MCF 10A (cell line): Measurements from ENCODE around the gene DHRS2. TPM values are rescaled to one million over a fixed set of nuclear protein-coding genes. Genes with fewer than 3 reads are reported as not detected.

Experiments used
- BruUV-seq: library from RNA; stranded (reverse); fragments of 400-500 nt; replicated peaks from 2 replicates; lab custom pipeline; 2021; lab: Mats Ljungman, UMichigan
- CTCF ChIA-PET: fragments of 300-600 bp; sonication (Branson Sonifier 250); formaldehyde crosslinking; extraction: SDS; loops from one replicate; lab custom pipeline; 2021; ENCODE audit warnings: antibody characterized with exemption, inconsistent platforms; lab: Yijun Ruan, JAX
- POLR2A ChIA-PET: fragments of 300-600, 350-650 bp; sonication (Branson Sonifier 250); formaldehyde crosslinking; extraction: SDS; loops from one replicate; lab custom pipeline; 2020; ENCODE audit warnings: antibody characterized with exemption, inconsistent platforms; lab: Yijun Ruan, JAX
- DNase-seq: peaks from one replicate; pipeline ENCODE4 v3.0.0-alpha.2; 2018; ENCODE audit not compliant: unreplicated experiment
- H3K27ac Mint-ChIP-seq: one replicate; pipeline ENCODE4 v1.8.0; 2022; ENCODE audit warnings: mild to moderate bottlenecking, low read depth, mixed read lengths; ENCODE audit not compliant: unreplicated experiment
- H3K27me3 Mint-ChIP-seq: one replicate; pipeline ENCODE4 v1.8.0; 2022; ENCODE audit warnings: mixed read lengths; ENCODE audit not compliant: insufficient read depth, unreplicated experiment
- H3K36me3 Mint-ChIP-seq: one replicate; pipeline ENCODE4 v1.8.0; 2022; ENCODE audit warnings: mild to moderate bottlenecking, moderate library complexity, mixed read lengths; ENCODE audit not compliant: insufficient read depth, unreplicated experiment
- H3K4me1 Mint-ChIP-seq: one replicate; pipeline ENCODE4 v1.8.0; 2022; ENCODE audit warnings: mixed read lengths; ENCODE audit not compliant: insufficient read depth, unreplicated experiment
- H3K4me3 Mint-ChIP-seq: one replicate; pipeline ENCODE4 v1.8.0; 2022; ENCODE audit warnings: mild to moderate bottlenecking, moderate library complexity, mixed read lengths; ENCODE audit not compliant: unreplicated experiment
- H3K9me3 Mint-ChIP-seq: one replicate; pipeline ENCODE4 v1.8.0; 2022; ENCODE audit warnings: mixed read lengths; ENCODE audit not compliant: unreplicated experiment
- intact Hi-C: fragments of 100-400 bp; cut with micrococcal nuclease; formaldehyde crosslinking; loops from 2 replicates; pipeline ENCODE4 v1.14.1; 2022
- total RNA-seq: library from RNA; stranded (reverse); gene quantifications from 2 replicates; pipeline ENCODE4 v1.2.3, GENCODE V29; 2022
- TF ChIP-seq, protein P1 (sequence below): fragments of 200-600 bp; IDR thresholded peaks from one replicate; pipeline ENCODE4 v1.8.0; 2022; ENCODE audit warnings: antibody characterized with exemption, mild to moderate bottlenecking; ENCODE audit not compliant: unreplicated experiment

The DHRS2 gene
- total RNA-seq, 1 experiment from 2014 or later: 1.1 TPM

DNA sequence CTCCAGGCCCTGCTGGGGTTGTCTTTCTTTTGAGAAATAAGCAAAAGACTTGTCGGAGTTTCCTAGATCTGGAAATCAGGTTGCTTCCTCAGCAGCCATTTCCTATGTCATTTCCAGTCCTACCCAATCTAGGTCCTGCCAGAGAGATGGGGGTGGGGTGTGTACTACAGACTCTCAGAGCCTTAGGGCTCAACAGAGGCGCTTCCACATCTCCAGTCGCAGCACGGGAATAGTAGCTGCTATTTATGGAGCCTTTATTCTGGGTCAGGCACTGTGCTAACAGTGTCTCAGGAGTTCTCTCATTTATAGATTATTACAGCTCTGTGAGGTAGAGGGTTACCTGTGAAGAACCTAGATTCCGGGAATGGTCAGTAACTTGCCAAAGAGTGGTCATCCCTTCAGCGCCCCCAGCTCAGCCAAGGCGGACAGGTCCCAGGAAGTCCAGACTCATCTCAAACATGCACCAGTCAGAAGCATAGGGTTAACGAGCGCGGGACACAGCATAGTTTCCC is 21.9 kb downstream of the DHRS2 start:
- ChIA-PET CTCF (interaction anchor here (0.7 to 1.4 kb wide), 4 partner anchors 10 to 253 kb away, joined by 3 to 4 read pairs (median 3); no protein-coding TSS in a partner anchor), POLR2A (interaction anchor here (0.5 kb wide), 1 partner anchor 246 kb away, joined by 3 read pairs; no protein-coding TSS in a partner anchor)
- intact Hi-C loops: no loop called here
- TF ChIP-seq, protein P1, sequence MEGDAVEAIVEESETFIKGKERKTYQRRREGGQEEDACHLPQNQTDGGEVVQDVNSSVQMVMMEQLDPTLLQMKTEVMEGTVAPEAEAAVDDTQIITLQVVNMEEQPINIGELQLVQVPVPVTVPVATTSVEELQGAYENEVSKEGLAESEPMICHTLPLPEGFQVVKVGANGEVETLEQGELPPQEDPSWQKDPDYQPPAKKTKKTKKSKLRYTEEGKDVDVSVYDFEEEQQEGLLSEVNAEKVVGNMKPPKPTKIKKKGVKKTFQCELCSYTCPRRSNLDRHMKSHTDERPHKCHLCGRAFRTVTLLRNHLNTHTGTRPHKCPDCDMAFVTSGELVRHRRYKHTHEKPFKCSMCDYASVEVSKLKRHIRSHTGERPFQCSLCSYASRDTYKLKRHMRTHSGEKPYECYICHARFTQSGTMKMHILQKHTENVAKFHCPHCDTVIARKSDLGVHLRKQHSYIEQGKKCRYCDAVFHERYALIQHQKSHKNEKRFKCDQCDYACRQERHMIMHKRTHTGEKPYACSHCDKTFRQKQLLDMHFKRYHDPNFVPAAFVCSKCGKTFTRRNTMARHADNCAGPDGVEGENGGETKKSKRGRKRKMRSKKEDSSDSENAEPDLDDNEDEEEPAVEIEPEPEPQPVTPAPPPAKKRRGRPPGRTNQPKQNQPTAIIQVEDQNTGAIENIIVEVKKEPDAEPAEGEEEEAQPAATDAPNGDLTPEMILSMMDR: no peak
- Mint-ChIP-seq H3K4me1 (no peaks in the 10 kb centered on the region), H3K27me3 (peaks cover 45% of the 10 kb centered on the region), H3K9me3 (no peaks in the 10 kb centered on the region), H3K4me3 (no peak overlapping the region), H3K36me3 (no peaks in the 10 kb centered on the region), H3K27ac (no peak overlapping the region)
- DNase-seq: no peak
- BruUV-seq: no TSS peak

DNA sequence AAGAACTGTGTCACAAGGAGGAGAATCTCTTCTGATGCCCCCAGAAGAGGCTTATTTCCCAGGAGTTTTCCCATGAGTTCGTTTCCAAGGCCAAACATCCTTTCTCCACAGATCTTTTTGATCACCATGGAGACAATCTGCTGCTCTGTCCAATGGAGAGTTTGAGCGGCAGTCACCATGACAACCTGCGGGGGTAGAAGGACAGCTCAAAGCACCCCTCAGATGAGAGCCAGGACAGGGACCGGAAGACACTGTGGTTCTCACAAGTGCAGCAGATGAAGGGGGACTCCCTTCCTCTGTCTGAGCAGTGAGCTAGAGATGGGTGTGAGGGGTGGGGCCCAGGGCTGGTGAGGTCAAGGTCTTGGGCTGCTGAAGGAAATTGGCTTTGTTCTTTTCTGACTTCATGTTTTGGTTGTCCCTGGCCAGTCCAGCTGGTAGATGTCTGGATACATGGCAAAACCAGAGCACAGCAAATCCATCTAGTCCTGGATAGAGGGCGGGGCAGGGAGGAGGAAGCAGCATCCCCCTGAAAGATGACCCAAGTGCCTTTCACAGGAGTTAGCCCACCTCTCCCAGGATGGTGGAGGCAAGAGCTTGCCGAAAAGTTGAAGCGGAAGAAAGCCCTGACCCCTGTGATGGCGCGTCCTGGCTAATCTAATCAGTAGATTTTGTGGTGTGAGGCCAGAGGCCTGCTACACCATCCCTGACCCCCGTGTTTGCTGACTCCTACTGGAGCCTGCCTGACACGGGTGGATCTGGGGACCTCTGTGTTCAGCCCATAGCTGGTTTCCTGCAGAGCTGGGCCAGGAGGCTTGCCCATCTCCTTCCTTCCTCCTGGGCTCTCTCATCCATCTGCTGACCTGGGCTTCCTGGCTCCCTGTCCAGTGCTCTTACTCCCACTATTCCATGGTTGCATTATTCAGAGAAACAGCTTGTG is 24.4 kb downstream of the DHRS2 start:
- no peaks in the 10 kb centered on the region for H3K4me1 Mint-ChIP-seq
- no peak overlapping the region for H3K27ac Mint-ChIP-seq
- intact Hi-C loops: no loop called here
- no peak overlapping the region for H3K4me3 Mint-ChIP-seq
- H3K9me3 Mint-ChIP-seq: no peaks in the 10 kb centered on the region
- H3K27me3 Mint-ChIP-seq: peaks cover 63% of the 10 kb centered on the region
- CTCF ChIA-PET: interaction anchor here (0.7 to 2.2 kb wide), 4 partner anchors 29 to 250 kb away, joined by 3 to 8 read pairs (median 5); no protein-coding TSS in a partner anchor
- no peak for DNase-seq
- BruUV-seq: no TSS peak
- POLR2A ChIA-PET: no interaction called here
- H3K36me3 Mint-ChIP-seq: no peaks in the 10 kb centered on the region
- TF ChIP-seq, protein P1: no peak

- Mint-ChIP-seq H3K36me3 (no peaks in the 10 kb centered on the region), H3K9me3 (no peaks in the 10 kb centered on the region), H3K27ac (no peak overlapping the region), H3K4me1 (no peaks in the 10 kb centered on the region), H3K27me3 (peaks cover 64% of the 10 kb centered on the region), H3K4me3 (no peak overlapping the region)
- intact Hi-C loops: no loop called here
- ChIA-PET CTCF (interaction anchor here (0.7 to 2.2 kb wide), 3 partner anchors 29 to 249 kb away, joined by 3 to 8 read pairs (median 5); no protein-coding TSS in a partner anchor), POLR2A (no interaction called here)
- TF ChIP-seq, protein P1: no peak
- DNase-seq: no peak
- no TSS peak for BruUV-seq
Measured at GRCh38 chr14:23661542-23661941, 25.4 kb downstream of the DHRS2 start.

DNA sequence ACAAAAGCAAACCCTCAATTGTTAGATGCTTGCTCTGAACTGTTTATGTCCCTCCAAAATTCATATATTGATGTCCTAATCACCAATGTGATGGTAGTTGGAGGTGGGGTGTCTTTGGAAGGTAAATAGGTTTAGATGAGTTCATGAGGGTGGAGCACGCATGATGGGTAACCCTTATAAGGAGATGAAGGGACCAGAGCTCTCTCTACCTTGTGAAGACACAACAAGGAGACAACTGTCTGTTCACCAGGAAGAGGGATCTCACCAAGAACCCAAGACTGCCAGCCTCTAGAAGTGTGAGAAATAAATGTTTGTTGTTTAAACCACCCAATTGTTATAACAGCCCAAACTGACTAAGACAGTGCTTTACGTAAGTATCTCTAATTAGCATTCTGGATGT is 27.0 kb downstream of the DHRS2 start:
- ChIA-PET POLR2A (no interaction called here), CTCF (interaction anchor here (0.7 to 1.7 kb wide), 4 partner anchors 30 to 267 kb away, joined by 3 to 5 read pairs (median 3); no protein-coding TSS in a partner anchor)
- H3K36me3 Mint-ChIP-seq: no peaks in the 10 kb centered on the region
- no peaks in the 10 kb centered on the region for H3K9me3 Mint-ChIP-seq
- intact Hi-C loops: no loop called here
- H3K27ac Mint-ChIP-seq: no peak overlapping the region
- H3K4me3 Mint-ChIP-seq: no peak overlapping the region
- no peak for DNase-seq
- no TSS peak for BruUV-seq
- peaks cover 74% of the 10 kb centered on the region for H3K27me3 Mint-ChIP-seq
- TF ChIP-seq, protein P1: no peak
- no peaks in the 10 kb centered on the region for H3K4me1 Mint-ChIP-seq
